ENCODE results near the gene PTTG1IP. TPM values are rescaled to one million over a fixed set of nuclear protein-coding genes. Genes with fewer than 3 reads are reported as not detected.

PTTG1IP gene
- total and polyA plus RNA-seq, 2 of the 4 experiments (the other 2 are of a cell fraction) = 167 to 194 TPM

- Histone ChIP-seq H3K4ac (ENCODE audit: low read depth, low read length) (no peak overlapping the region), H3K27me3 (ENCODE audit: control insufficient read depth, insufficient read depth, low read length) (peaks cover 8% of the 10 kb centered on the region), H3K14ac (replicated peaks; ENCODE audit: low read depth, low read length) (no peak overlapping the region), H3K56ac (ENCODE audit: extremely low read depth, insufficient read depth, low read length) (no peak overlapping the region), H3K27ac (ENCODE audit: insufficient read depth, low read length) (no peak overlapping the region), H2BK120ac (ENCODE audit: low read depth, low read length) (no peak overlapping the region), H3K9ac (ENCODE audit: low read depth, low read length) (no peak overlapping the region), H3K23ac (ENCODE audit: low read depth, low read length) (no peak overlapping the region), H2BK15ac (ENCODE audit: low read depth, low read length) (no peak overlapping the region), H3K18ac (ENCODE audit: low read depth, low read length) (no peak overlapping the region), H3K79me1 (ENCODE audit: low read depth in 1 of 2, low read length in 2 of 2) (peaks cover 0 to 9% of the 10 kb centered on the region in 2 experiments; a peak in 1 of 4 replicates), H3K4me1 (ENCODE audit: control insufficient read depth, insufficient read depth, low read length) (0 out of 2 replicates have a peak, but pooled peaks cover 2% of the 10 kb centered on the region), H2BK20ac (ENCODE audit: low read depth, low read length) (no peak overlapping the region), H3K4me3 (ENCODE audit: insufficient read depth, low read depth, low read length) (no peak overlapping the region), H3K4me2 (ENCODE audit: low read depth, low read length) (no peak overlapping the region), H2AK9ac (replicated peaks; ENCODE audit: low read depth, low read length, poor library complexity) (no peak overlapping the region), H3K9me3 (ENCODE audit: control insufficient read depth, insufficient read depth, low read length) (peaks cover 51% of the 10 kb centered on the region), H3K36me3 (ENCODE audit: control insufficient read depth, insufficient read depth, low read length) (no peaks in the 10 kb centered on the region), H4K5ac (ENCODE audit: low read depth, low read length) (no peak overlapping the region), H3K9me1 (ENCODE audit: insufficient read depth, low read length) (no peaks in the 10 kb centered on the region), H2AFZ (replicated peaks; ENCODE audit: low read length, poor library complexity) (no peak overlapping the region), H2AK5ac (ENCODE audit: low read depth, low read length) (no peak overlapping the region), H4K8ac (ENCODE audit: low read depth in 2 of 2, low read length in 2 of 2) (no peak overlapping the region), H4K20me1 (ENCODE audit: insufficient read depth, low read length) (no peaks in the 10 kb centered on the region), H2BK5ac (ENCODE audit: low read depth, low read length, poor library complexity, severe bottlenecking) (no peak overlapping the region), H4K91ac (ENCODE audit: insufficient read depth, low read depth, low read length) (no peak overlapping the region)
- CTCF ChIA-PET = no interaction called here
- TF ChIP-seq CTCF (conservative IDR thresholded peaks at IDR 0.05; ENCODE audit: low read depth, low read length) = no peak
- TF ChIP-seq RAD21 (IDR thresholded peaks at IDR 0.05; ENCODE audit: low read length) = no peak
- TF ChIP-seq MAFK (IDR thresholded peaks at IDR 0.05; ENCODE audit: low read depth, low read length) = no peak
- TF ChIP-seq SMC3 (IDR thresholded peaks at IDR 0.05; ENCODE audit: low read depth, low read length) = no peak
- TF ChIP-seq MAZ (IDR thresholded peaks at IDR 0.05; ENCODE audit: borderline replicate concordance, low read depth, low read length) = no peak
- TF ChIP-seq CEBPB (IDR thresholded peaks at IDR 0.05; ENCODE audit: low read depth, low read length) = no peak
- no peak for TF ChIP-seq MXI1 (IDR thresholded peaks at IDR 0.05; ENCODE audit: borderline replicate concordance, low read depth, low read length)
- TF ChIP-seq FOS (IDR thresholded peaks at IDR 0.05; ENCODE audit: low read depth, low read length) = no peak
- no peak for TF ChIP-seq USF2 (IDR thresholded peaks at IDR 0.05; ENCODE audit: low read depth, low read length)
- no peak for TF ChIP-seq ELK1 (IDR thresholded peaks at IDR 0.05; ENCODE audit: borderline replicate concordance, low read depth, low read length)
- TF ChIP-seq NFE2L2 (IDR thresholded peaks at IDR 0.05; ENCODE audit: low read depth, low read length) = no peak
- TF ChIP-seq BHLHE40 (IDR thresholded peaks at IDR 0.05; ENCODE audit: low read depth, low read length) = no peak
- no peak for TF ChIP-seq RCOR1 (IDR thresholded peaks at IDR 0.05; ENCODE audit: insufficient replicate concordance, low read length)
- TF ChIP-seq POLR2A (IDR thresholded peaks at IDR 0.05; ENCODE audit: low read depth, low read length) = no peak
- TF ChIP-seq CHD1 (IDR thresholded peaks at IDR 0.05; ENCODE audit: low read depth, low read length) = no peak
- TF ChIP-seq RFX5 (IDR thresholded peaks at IDR 0.05; ENCODE audit: low read depth, low read length) = no peak
- BruUV-seq (replicated peaks) = no TSS peak
- in situ Hi-C loops (cut with MboI; ENCODE audit: low sequenced_read_pairs) (loop anchor here (25.0 kb wide), 1 partner anchor 289 kb away; no protein-coding TSS in a partner anchor), intact Hi-C loops (cut with micrococcal nuclease) (no loop called here), dilution Hi-C loops (cut with HindIII; ENCODE audit: low sequenced_read_pairs, unreplicated experiment) (no loop called here)
- no peak for DNase-seq
- ATAC-seq (ENCODE audit: low read depth) = no peak
- POLR2A ChIA-PET (ENCODE audit: unreplicated experiment) = no interaction called here
- WGBS, 2 experiments (ENCODE audit: extremely low coverage in 2 of 2, insufficient read length in 1 of 2) = no CpG with 5 or more reads among the region's 1 CpG
Measured at GRCh38 chr21:44823179-44823660, 50.3 kb downstream of the PTTG1IP start.

All from IMR-90 (cell line).